ENCODE results near the gene WFDC2.

Gene WFDC2

GRCh38 chr20:45469336-45470261 is at the start of gene WFDC2:
Gene WFDC2, plus strand, starts transcription at chr20:45469753. Its CDS starts 29 bp downstream, at chr20:45469782.
- DNase-seq, result no peak

GRCh38 chr20:45420125-45420524 is 49.4 kb upstream of the WFDC2 start:
- no peak for DNase-seq

- DNase-seq, result no peak
Observed at GRCh38 chr20:45423700-45424099, 45.9 kb upstream of the WFDC2 start.

- no peak for DNase-seq
Observed at GRCh38 chr20:45425561-45425960, 44.0 kb upstream of the WFDC2 start.

GRCh38 chr20:45426320-45427016 is 43.1 kb upstream of the WFDC2 start:
- DNase-seq, result no peak

GRCh38 chr20:45427236-45428149 is 42.1 kb upstream of the WFDC2 start:
- no peak for DNase-seq

- no peak for DNase-seq
Observed at GRCh38 chr20:45429618-45430017, 39.9 kb upstream of the WFDC2 start.

GRCh38 chr20:45432294-45432693 is 37.3 kb upstream of the WFDC2 start:
- no peak for DNase-seq

- no peak for DNase-seq
Observed at GRCh38 chr20:45433316-45433715, 36.2 kb upstream of the WFDC2 start.

- no peak for DNase-seq
Observed at GRCh38 chr20:45433976-45434375, 35.6 kb upstream of the WFDC2 start.

- peak; percentile 93 for DNase-seq
Observed at GRCh38 chr20:45436732-45437485, 32.6 kb upstream of the WFDC2 start.

- no peak for DNase-seq
Observed at GRCh38 chr20:45440424-45440823, 29.1 kb upstream of the WFDC2 start.

GRCh38 chr20:45440891-45441685 is 28.5 kb upstream of the WFDC2 start:
- DNase-seq, result no peak

GRCh38 chr20:45441746-45442145 is 27.8 kb upstream of the WFDC2 start:
- no peak for DNase-seq

GRCh38 chr20:45444050-45444449 is 25.5 kb upstream of the WFDC2 start:
- peak; percentile 17 for DNase-seq

- DNase-seq, result no peak
Observed at GRCh38 chr20:45445805-45446562, 23.6 kb upstream of the WFDC2 start.

GRCh38 chr20:45448270-45448669 is 21.3 kb upstream of the WFDC2 start:
- no peak for DNase-seq

GRCh38 chr20:45449528-45449927 is 20.0 kb upstream of the WFDC2 start:
- DNase-seq, result no peak

- peak; percentile 36 for DNase-seq
Observed at GRCh38 chr20:45450097-45450818, 19.3 kb upstream of the WFDC2 start.

GRCh38 chr20:45452238-45452637 is 17.3 kb upstream of the WFDC2 start:
- DNase-seq, result no peak
